ENCODE measurements around the gene NRXN2.

The NRXN2 gene

GRCh38 chr11:64758330-64759079 lies 35.5 kb upstream of the NRXN2 start:
- no peak for DNase-seq

GRCh38 chr11:64757549-64758329 lies 34.7 kb upstream of the NRXN2 start:
- DNase-seq, result no peak

- DNase-seq, result no peak
Measured at GRCh38 chr11:64755681-64756361, 32.8 kb upstream of the NRXN2 start.

GRCh38 chr11:64754919-64755662 lies 32.1 kb upstream of the NRXN2 start:
- no peak for DNase-seq

GRCh38 chr11:64754124-64754918 lies 31.3 kb upstream of the NRXN2 start:
- DNase-seq, result no peak

GRCh38 chr11:64753380-64754123 lies 30.6 kb upstream of the NRXN2 start:
- no peak for DNase-seq

GRCh38 chr11:64753019-64753379 lies 30.0 kb upstream of the NRXN2 start:
- no peak for DNase-seq

GRCh38 chr11:64752175-64752970 lies 29.4 kb upstream of the NRXN2 start:
- no peak for DNase-seq

- DNase-seq, result no peak
Measured at GRCh38 chr11:64751580-64751979, 28.6 kb upstream of the NRXN2 start.

GRCh38 chr11:64751136-64751535 lies 28.1 kb upstream of the NRXN2 start:
- no peak for DNase-seq

- no peak for DNase-seq
Measured at GRCh38 chr11:64750361-64751054, 27.5 kb upstream of the NRXN2 start.

GRCh38 chr11:64747961-64748665 lies 25.1 kb upstream of the NRXN2 start:
- DNase-seq, result no peak

- no peak for DNase-seq
Measured at GRCh38 chr11:64746486-64746885, 23.5 kb upstream of the NRXN2 start.

GRCh38 chr11:64745521-64746328 lies 22.7 kb upstream of the NRXN2 start:
- no peak for DNase-seq

GRCh38 chr11:64745189-64745520 lies 22.2 kb upstream of the NRXN2 start:
- no peak for DNase-seq

GRCh38 chr11:64744544-64745188 lies 21.7 kb upstream of the NRXN2 start:
- no peak for DNase-seq

- no peak for DNase-seq
Measured at GRCh38 chr11:64743591-64744543, 20.9 kb upstream of the NRXN2 start, which contains the start of gene RASGRP2. Gene RASGRP2, minus strand, starts transcription at chr11:64744142. Its CDS starts 1,276 bp downstream, at chr11:64742866.
